Heart left ventricle (tissue), 16 donors: ENCODE data around the gene PRR5L. TPM values are rescaled to one million over a fixed set of nuclear protein-coding genes. Genes with fewer than 3 reads are reported as not detected.

Source experiments
- ATAC-seq, 4 donors: fragments of 200-7000 bp; cut with Tn5 transposase; one replicate each; pipeline ENCODE4 v1.9.1; 2020 to 2022; ENCODE audit warnings: moderate library complexity in 4 of 4, mild to moderate bottlenecking in 3 of 4, moderate number of reproducible peaks in 1 of 4
- DNase-seq, 5 donors: peaks; one replicate each; pipeline ENCODE4 v3.0.0-alpha.2; 2020
- H3K27ac ChIP-seq, 12 donors: fragments of 200-600 bp; sonication (generic) in 4 of 12; one replicate each; pipeline versions ENCODE4 v1.5.0 to v1.8.0; 2016 to 2022; ENCODE audit warnings: mild to moderate bottlenecking in 2 of 12
- H3K27me3 ChIP-seq, 9 donors: fragments of 200-600 bp; sonication (generic) in 2 of 9; one replicate each; pipeline versions ENCODE4 v1.5.1 to v1.8.0; 2016 to 2022; ENCODE audit warnings: mild to moderate bottlenecking in 3 of 9
- H3K36me3 ChIP-seq, 9 donors: fragments of 200-600 bp; sonication (generic) in 2 of 9; one replicate each; pipeline versions ENCODE4 v1.5.0 to v1.8.0; 2018 to 2022; ENCODE audit warnings: mild to moderate bottlenecking in 2 of 9
- H3K4me1 ChIP-seq, 12 donors: fragments of 200-600 bp; sonication (generic) in 4 of 12; one replicate each; pipeline versions ENCODE4 v1.5.0 to v1.8.0; 2016 to 2022; ENCODE audit warnings: mild to moderate bottlenecking in 3 of 12
- H3K4me3 ChIP-seq, 12 donors: fragments of 200-600 bp; sonication (generic) in 4 of 12; one replicate each; pipeline versions ENCODE4 v1.5.0 to v1.8.0; 2017 to 2022; ENCODE audit warnings: mild to moderate bottlenecking in 9 of 12, moderate library complexity in 4 of 12
- H3K9me3 ChIP-seq, 12 donors: fragments of 200-600 bp; sonication (generic) in 4 of 12; one replicate each; pipeline versions ENCODE4 v1.5.0 to v1.8.0; 2016 to 2022; ENCODE audit warnings: mild to moderate bottlenecking in 1 of 12
- CTCF ChIP-seq, 12 donors: fragments of 200-600 bp; sonication (generic) in 4 of 12; IDR thresholded peaks; one replicate each; pipeline versions ENCODE4 v1.5.0 to v1.8.0; 2018 to 2022; ENCODE audit warnings: antibody characterized with exemption in 12 of 12, mild to moderate bottlenecking in 5 of 12
- POLR2A ChIP-seq, 2 donors: fragments of 450-650 bp; IDR thresholded peaks; one replicate each; pipeline ENCODE4 v1.6.1; 2017; ENCODE audit warnings: antibody characterized with exemption in 2 of 2, mild to moderate bottlenecking in 2 of 2, moderate library complexity in 2 of 2
- WGBS, 4 donors: extraction: QIAGEN DNeasy Blood & Tissue Kit in 2 of 4; methylation state at CpG; one replicate each; pipeline versions ENCODE4 v1.1.5 to v1.1.7; 2013 to 2018; 5-methylcytosine and 5-hydroxymethylcytosine counted together
- intact Hi-C, 10 donors: fragments of 100-400 bp; cut with DNase I; formaldehyde crosslinking; loops; one replicate each; pipeline versions ENCODE4 v1.11.1 to v1.14.2; 2022
- polyA plus RNA-seq, 2 donors: library from polyadenylated mRNA; stranded (reverse); fragments of 200-250 nt; gene quantifications; one replicate each; pipeline ENCODE4 v1.2.3, GENCODE V29; 2013
- total RNA-seq, 9 donors: library from RNA; depleted of rRNA in 2 of 9; stranded (reverse); fragments of >200 nt in 2 of 9; fragmentation: NEBNext Ultra II Directional in 3 of 9; extraction: Animal tissue kit (Norgen Biotek cat#: 25700) in 3 of 9; gene quantifications; one replicate each; pipeline versions ENCODE4 v1.1.0 to v1.2.4, GENCODE V29; 2016 to 2023
- donor health status: ischemic (EF 13 %, LVEDD 7.1; RV severe dilation, severe dysfunction).
- donor health status: healthy with polysubstance abuse.
- donor health status: DM: no; HTN: yes; CAD: no.
- donor health status: DM: no; HTN: no; CAD: no.
- donor health status: ischemic (EF 25% LVEDD 6.9; RV normal size, moderate dysfunction).
- donor health status: ischemic (EF 25% LVEDD 5.7; RV mildly dilated, moderate dysfunction).
- donor health status: healthy.
- donor health status: DM: yes; HTN: yes; CAD: no.
- donor health status: ischemic (EF 35%, LVEDD 5.7; RV mildly dilated, moderate dysfunction).
- donor health status: nonischemic (EF 11% LVEDD 7.7; RV severe dilation, severe dysfunction).
- donor health status: DM: yes; HTN: yes; CAD: no.
- donor health status: PGD.
- donor health status: ischemic (EF 29% LVEDD 5.4; RV normal size, mild dysfunction).
- donor health status: nonischemic (EF 23%, LVEDD 6.1; RV moderate dilation, normal function).

The PRR5L gene
- total and polyA plus RNA-seq, 11 donors: 0.61 to 17.8 (median 3.1) TPM

- Histone ChIP-seq H3K9me3 (peaks cover 0 to 17% (median 0%) of the 10 kb centered on the region in 12 donors), H3K36me3 (no peaks in the 10 kb centered on the region), H3K27me3 (peaks cover 0 to 5% (median 0%) of the 10 kb centered on the region in 9 donors), H3K4me1 (peaks cover 0 to 8% (median 0%) of the 10 kb centered on the region in 12 donors), H3K4me3 (no peak overlapping the region), H3K27ac (no peak overlapping the region)
- ATAC-seq (no peak), DNase-seq (no peak)
- no peak for TF ChIP-seq CTCF (IDR thresholded peaks at IDR 0.05)
- WGBS, 4 donors: 78 to 89% (median 84%) methylated on average over 2 of the region's 2 CpGs
- intact Hi-C loops: loop anchor here in 3 of 10 donors (10.0 kb wide), 3 partner anchors 87 to 207 kb away; no protein-coding TSS in a partner anchor
These were observed 44.3 kb upstream of the PRR5L start for GRCh38 chr11:36251823-36252222.

- Histone ChIP-seq H3K4me3 (no peak overlapping the region), H3K36me3 (no peaks in the 10 kb centered on the region), H3K27me3 (peaks cover 0 to 12% (median 0%) of the 10 kb centered on the region in 9 donors), H3K9me3 (peaks cover 0 to 17% (median 0%) of the 10 kb centered on the region in 12 donors), H3K27ac (no peak overlapping the region), H3K4me1 (peaks cover 0 to 4% (median 0%) of the 10 kb centered on the region in 12 donors)
- 34 to 66% (median 47%) methylated on average over 5 of the region's 5 CpGs for WGBS, 4 donors
- ATAC-seq (peak in 1 of 4 donors; percentile 40), DNase-seq (no peak)
- TF ChIP-seq CTCF (IDR thresholded peaks at IDR 0.05) (no peak), POLR2A (IDR thresholded peaks at IDR 0.05) (no peak)
- intact Hi-C loops: loop anchor here in 3 of 10 donors (10.0 kb wide), 3 partner anchors 88 to 208 kb away; no protein-coding TSS in a partner anchor
These were observed 42.9 kb upstream of the PRR5L start for GRCh38 chr11:36253238-36253637.

GRCh38 chr11:36254713-36255112 lies 41.4 kb upstream of the PRR5L start:
- Histone ChIP-seq H3K36me3 (no peaks in the 10 kb centered on the region), H3K27me3 (peaks cover 0 to 12% (median 0%) of the 10 kb centered on the region in 9 donors), H3K9me3 (peaks cover 0 to 17% (median 0%) of the 10 kb centered on the region in 12 donors), H3K4me1 (peaks cover 0 to 6% (median 0%) of the 10 kb centered on the region in 12 donors), H3K4me3 (no peak overlapping the region), H3K27ac (no peak overlapping the region)
- ATAC-seq (no peak), DNase-seq (no peak)
- 85 to 100% (median 90%) methylated on average over 1 of the region's 1 CpG for WGBS, 4 donors
- TF ChIP-seq CTCF (IDR thresholded peaks at IDR 0.05) (no peak), POLR2A (IDR thresholded peaks at IDR 0.05) (no peak)
- intact Hi-C loops: loop anchor here in 7 of 10 donors (5.0 to 10.0 kb wide), 7 partner anchors 90 to 767 kb away; partner anchors contain the start of gene FJX1 (in 3 of the 7)

GRCh38 chr11:36257351-36257750 lies 38.7 kb upstream of the PRR5L start:
- Histone ChIP-seq H3K4me3 (no peak overlapping the region), H3K27ac (no peak overlapping the region), H3K9me3 (peaks cover 0 to 7% (median 0%) of the 10 kb centered on the region in 12 donors), H3K4me1 (peaks cover 0 to 6% (median 0%) of the 10 kb centered on the region in 12 donors), H3K27me3 (peaks cover 0 to 12% (median 0%) of the 10 kb centered on the region in 9 donors), H3K36me3 (no peaks in the 10 kb centered on the region)
- intact Hi-C loops: loop anchor here in 7 of 10 donors (5.0 to 10.0 kb wide), 7 partner anchors 93 to 770 kb away; partner anchors contain the start of gene FJX1 (in 3 of the 7)
- WGBS, 4 donors: 62 to 77% (median 72%) methylated on average over 5 of the region's 5 CpGs
- DNase-seq (no peak), ATAC-seq (no peak)
- TF ChIP-seq CTCF (IDR thresholded peaks at IDR 0.05) (no peak), POLR2A (IDR thresholded peaks at IDR 0.05) (no peak)
